GM23338 (cell line): ENCODE data around the gene MYRFL. TPM values are rescaled to one million over a fixed set of nuclear protein-coding genes. Genes with fewer than 3 reads are reported as not detected.

Experiments
- ATAC-seq: fragments of 200-7000 bp; cut with Tn5 transposase; 3 replicates; pipeline ENCODE4 v1.9.1; 2020
- DNase-seq: peaks from one replicate; pipeline ENCODE4 v3.0.0-alpha.2; 2015; ENCODE audit warnings: low spot score
- H2AFZ ChIP-seq: fragments of 200-600 bp; sonication (generic); 2 replicates; pipeline ENCODE4 v1.8.0; 2016; ENCODE audit warnings: antibody characterized with exemption, mild to moderate bottlenecking, moderate library complexity
- H3F3A ChIP-seq: fragments of 200-600 bp; sonication (generic); replicated peaks from 2 replicates; pipeline ENCODE4 v1.8.0; 2017; ENCODE audit warnings: antibody characterized with exemption, mixed run types, low read depth
- H3K27ac ChIP-seq: fragments of 200-600 bp; sonication (generic); 2 replicates; pipeline ENCODE4 v1.6.1; 2016; ENCODE audit warnings: low read depth
- H3K27me3 ChIP-seq: fragments of 200-600 bp; sonication (generic); 2 replicates; pipeline ENCODE4 v1.8.0; 2016; ENCODE audit warnings: mild to moderate bottlenecking, mixed run types, moderate library complexity; ENCODE audit not compliant: insufficient read depth
- H3K36me3 ChIP-seq: fragments of 200-600 bp; sonication (generic); 2 replicates; pipeline ENCODE4 v1.8.0; 2016; ENCODE audit warnings: mild to moderate bottlenecking; ENCODE audit not compliant: insufficient read depth
- H3K4me1 ChIP-seq: fragments of 200-600 bp; sonication (generic); 2 replicates; pipeline ENCODE4 v1.8.0; 2016; ENCODE audit warnings: mild to moderate bottlenecking, moderate library complexity; ENCODE audit not compliant: insufficient read depth
- H3K4me2 ChIP-seq: fragments of 200-600 bp; sonication (generic); 2 replicates; pipeline ENCODE4 v1.7.1; 2017; ENCODE audit warnings: mixed run types
- H3K4me3 ChIP-seq: fragments of 200-600 bp; sonication (generic); 2 replicates; pipeline ENCODE4 v1.6.1; 2016; ENCODE audit warnings: mixed run types
- H3K79me2 ChIP-seq: fragments of 200-600 bp; sonication (generic); replicated peaks from 2 replicates; pipeline ENCODE4 v1.8.0; 2017; ENCODE audit warnings: mild to moderate bottlenecking; ENCODE audit not compliant: insufficient read depth
- H3K9me2 ChIP-seq: fragments of 200-600 bp; sonication (generic); 2 replicates; pipeline ENCODE4 v1.8.0; 2017; ENCODE audit not compliant: insufficient read depth
- H4K20me1 ChIP-seq: fragments of 200-600 bp; sonication (generic); replicated peaks from 2 replicates; pipeline ENCODE4 v1.8.0; 2017; ENCODE audit warnings: mild to moderate bottlenecking; ENCODE audit not compliant: insufficient read depth
- H3K27ac Mint-ChIP-seq: 2 replicates; pipeline ENCODE4 v1.8.0; 2020; ENCODE audit warnings: inconsistent platforms, mild to moderate bottlenecking, moderate library complexity, mixed read lengths
- H3K27me3 Mint-ChIP-seq: 3 replicates; pipeline ENCODE4 v1.8.0; 2022; ENCODE audit warnings: low read depth, mild to moderate bottlenecking, moderate library complexity, mixed read lengths, inconsistent platforms; ENCODE audit not compliant: insufficient read depth, poor library complexity
- H3K36me3 Mint-ChIP-seq: 3 replicates; pipeline ENCODE4 v1.8.0; 2021; ENCODE audit warnings: low read depth, mild to moderate bottlenecking, inconsistent platforms, moderate library complexity, mixed read lengths
- H3K4me1 Mint-ChIP-seq: 3 replicates; pipeline ENCODE4 v1.8.0; 2020; ENCODE audit warnings: mild to moderate bottlenecking, inconsistent platforms, mixed read lengths
- H3K4me3 Mint-ChIP-seq: 3 replicates; pipeline ENCODE4 v1.8.0; 2021; ENCODE audit warnings: moderate library complexity, mild to moderate bottlenecking, inconsistent platforms, mixed read lengths
- H3K9me3 Mint-ChIP-seq: 3 replicates; pipeline ENCODE4 v1.8.0; 2020; ENCODE audit warnings: moderate library complexity, mild to moderate bottlenecking, inconsistent platforms, mixed read lengths
- ETS1 ChIP-seq: IDR thresholded peaks from 2 replicates; pipeline ENCODE4 v1.6.1; 2016; ENCODE audit warnings: antibody characterized with exemption
- EZH2 ChIP-seq: fragments of 200-600 bp; sonication (generic); IDR thresholded peaks from one replicate; pipeline ENCODE4 v1.8.0; 2017; ENCODE audit warnings: antibody characterized with exemption, mild to moderate bottlenecking, low read depth; ENCODE audit not compliant: unreplicated experiment
- EZH2phosphoT487 ChIP-seq: fragments of 200-600 bp; sonication (generic); IDR thresholded peaks from one replicate; pipeline ENCODE4 v1.8.1; 2018; ENCODE audit warnings: antibody characterized with exemption; ENCODE audit not compliant: unreplicated experiment
- JUNB ChIP-seq: IDR thresholded peaks from one replicate; pipeline ENCODE4 v1.6.1; 2016; ENCODE audit warnings: antibody characterized with exemption; ENCODE audit not compliant: unreplicated experiment
- NANOG ChIP-seq: IDR thresholded peaks from 2 replicates; pipeline ENCODE4 v1.6.1; 2016; ENCODE audit warnings: antibody characterized with exemption, borderline replicate concordance
- POLR2AphosphoS5 ChIP-seq: IDR thresholded peaks from 2 replicates; pipeline ENCODE4 v1.6.1; 2016; ENCODE audit warnings: antibody characterized with exemption, low read depth
- REST ChIP-seq: IDR thresholded peaks from one replicate; pipeline ENCODE4 v1.6.1; 2018; ENCODE audit warnings: antibody characterized with exemption; ENCODE audit not compliant: unreplicated experiment
- STAT1 ChIP-seq: IDR thresholded peaks from one replicate; pipeline ENCODE4 v1.6.1; 2016; ENCODE audit warnings: antibody characterized with exemption; ENCODE audit not compliant: unreplicated experiment
- ZNF114 ChIP-seq: fragments of 250-450 bp; sonication (Bioruptor Pico); IDR thresholded peaks from 2 replicates; pipeline ENCODE4 v1.5.0; 2020; ENCODE audit warnings: mild to moderate bottlenecking, moderate library complexity
- ZNF331 ChIP-seq: fragments of 250-450 bp; sonication (Bioruptor Pico); IDR thresholded peaks from 2 replicates; pipeline ENCODE4 v1.5.0; 2020; ENCODE audit warnings: low read depth, mild to moderate bottlenecking, moderate library complexity
- ZNF462 ChIP-seq: fragments of 250-450 bp; sonication (Bioruptor Pico); IDR thresholded peaks from 2 replicates; pipeline ENCODE4 v1.5.0; 2020; ENCODE audit warnings: mild to moderate bottlenecking, moderate library complexity
- polyA plus RNA-seq: library from polyadenylated mRNA; unstranded; fragments of >200 nt; fragmentation: Nextera tagmentation; extraction: Ambion mirVana; gene quantifications from 2 replicates; pipeline ENCODE4 v1.2.1, GENCODE V29; 2016
- total RNA-seq: library from RNA; depleted of rRNA; stranded (reverse); fragments of >200 nt; shearing (Covaris generic); gene quantifications from 2 replicates; pipeline ENCODE4 v1.2.3, GENCODE V29; 2014

Gene MYRFL
- total and polyA plus RNA-seq, 2 experiments from 2014 or later: 2.3 to 2.8 TPM

GRCh38 chr12:69994724-69995173 is 169.7 kb downstream of the MYRFL start (continued):
- TF ChIP-seq STAT1 (no peak), EZH2phosphoT487 (no peak), ZNF462 (CRISPR knock-in tag) (no peak), NANOG (no peak), ZNF331 (CRISPR knock-in tag) (no peak), POLR2AphosphoS5 (no peak), ZNF114 (CRISPR knock-in tag) (no peak)

GRCh38 chr12:69996241-69996640 is 171.2 kb downstream of the MYRFL start:
- ATAC-seq (no peak), DNase-seq (no peak)
- Mint-ChIP-seq H3K36me3 (no peaks in the 10 kb centered on the region), H3K4me1 (no peaks in the 10 kb centered on the region), H3K27me3 (peaks cover 2% of the 10 kb centered on the region), H3K27ac (no peak overlapping the region), H3K4me3 (no peak overlapping the region), H3K9me3 (no peaks in the 10 kb centered on the region; the same call in 2 of the 3 replicates)
- Histone ChIP-seq H2AFZ (no peak overlapping the region), H3K4me1 (no peaks in the 10 kb centered on the region; the same call in 1 of the 2 replicates), H3K79me2 (no peaks in the 10 kb centered on the region), H3F3A (no peaks in the 10 kb centered on the region), H3K4me2 (no peak overlapping the region), H3K4me3 (no peak overlapping the region), H3K9me2 (peaks cover 4% of the 10 kb centered on the region; the same call in 1 of the 2 replicates), H4K20me1 (no peaks in the 10 kb centered on the region), H3K27me3 (no peaks in the 10 kb centered on the region), H3K36me3 (no peaks in the 10 kb centered on the region), H3K27ac (no peak overlapping the region)
- TF ChIP-seq EZH2phosphoT487: no peak
- no peak for TF ChIP-seq EZH2
- TF ChIP-seq ZNF114 (CRISPR knock-in tag): no peak
- TF ChIP-seq ETS1: no peak
- TF ChIP-seq ZNF331 (CRISPR knock-in tag): no peak
- no peak for TF ChIP-seq JUNB
- no peak for TF ChIP-seq REST
- TF ChIP-seq POLR2AphosphoS5: no peak
- TF ChIP-seq NANOG: no peak
- no peak for TF ChIP-seq STAT1
